HUES48 (cell line): Measurements from ENCODE around the gene MYBPH.

Source experiments
- H3K27ac ChIP-seq: one replicate; pipeline ENCODE4 v1.7.0; 2013; ENCODE audit warnings: low read depth, low read length, inconsistent platforms
- H3K27me3 ChIP-seq: 2 replicates; pipeline ENCODE4 v1.6.1; 2013; ENCODE audit warnings: mild to moderate bottlenecking, low read length; ENCODE audit not compliant: control insufficient read depth, insufficient read depth
- H3K36me3 ChIP-seq: 2 replicates; pipeline ENCODE4 v1.6.1; 2013; ENCODE audit warnings: low read length; ENCODE audit not compliant: control insufficient read depth, insufficient read depth
- H3K4me1 ChIP-seq: 2 replicates; pipeline ENCODE4 v1.6.1; 2013; ENCODE audit warnings: mild to moderate bottlenecking, low read length; ENCODE audit not compliant: control insufficient read depth, insufficient read depth
- H3K4me3 ChIP-seq: 2 replicates; pipeline ENCODE4 v1.5.1; 2013; ENCODE audit warnings: mild to moderate bottlenecking, low read depth, low read length
- H3K9ac ChIP-seq: 2 replicates; pipeline ENCODE4 v1.6.1; 2013; ENCODE audit warnings: mild to moderate bottlenecking, low read depth, low read length, moderate library complexity
- H3K9me3 ChIP-seq: 2 replicates; pipeline ENCODE4 v1.6.1; 2013; ENCODE audit warnings: low read length; ENCODE audit not compliant: control insufficient read depth, insufficient read depth

Gene MYBPH

GRCh38 chr1:203170625-203171330 is 4.8 kb downstream of the MYBPH start:
- no peaks in the 10 kb centered on the region for H3K36me3 ChIP-seq
- no peak overlapping the region for H3K27ac ChIP-seq
- H3K4me1 ChIP-seq: no peaks in the 10 kb centered on the region
- H3K9ac ChIP-seq: no peak overlapping the region
- H3K9me3 ChIP-seq: no peaks in the 10 kb centered on the region
- H3K4me3 ChIP-seq: no peak overlapping the region
- H3K27me3 ChIP-seq: no peaks in the 10 kb centered on the region

GRCh38 chr1:203169770-203170520 is 5.7 kb downstream of the MYBPH start:
- no peaks in the 10 kb centered on the region for H3K36me3 ChIP-seq
- no peak overlapping the region for H3K9ac ChIP-seq
- H3K9me3 ChIP-seq: no peaks in the 10 kb centered on the region
- H3K4me1 ChIP-seq: no peaks in the 10 kb centered on the region
- no peak overlapping the region for H3K4me3 ChIP-seq
- H3K27me3 ChIP-seq: no peaks in the 10 kb centered on the region
- H3K27ac ChIP-seq: no peak overlapping the region

- Histone ChIP-seq H3K27ac (no peak overlapping the region), H3K27me3 (no peaks in the 10 kb centered on the region), H3K36me3 (no peaks in the 10 kb centered on the region), H3K4me1 (no peaks in the 10 kb centered on the region), H3K4me3 (no peak overlapping the region), H3K9ac (no peak overlapping the region), H3K9me3 (no peaks in the 10 kb centered on the region)
Observed at GRCh38 chr1:203168991-203169390, 6.6 kb downstream of the MYBPH start.

GRCh38 chr1:203168256-203168786 is 7.3 kb downstream of the MYBPH start:
- H3K4me3 ChIP-seq: no peak overlapping the region
- H3K9me3 ChIP-seq: no peaks in the 10 kb centered on the region
- H3K9ac ChIP-seq: no peak overlapping the region
- no peaks in the 10 kb centered on the region for H3K27me3 ChIP-seq
- no peaks in the 10 kb centered on the region for H3K4me1 ChIP-seq
- no peaks in the 10 kb centered on the region for H3K36me3 ChIP-seq
- H3K27ac ChIP-seq: no peak overlapping the region

GRCh38 chr1:203167913-203168200 is 7.8 kb downstream of the MYBPH start:
- Histone ChIP-seq H3K4me3 (no peak overlapping the region), H3K9ac (no peak overlapping the region), H3K27ac (no peak overlapping the region), H3K4me1 (no peaks in the 10 kb centered on the region), H3K36me3 (no peaks in the 10 kb centered on the region), H3K27me3 (no peaks in the 10 kb centered on the region), H3K9me3 (no peaks in the 10 kb centered on the region)

- H3K27me3 ChIP-seq: no peaks in the 10 kb centered on the region
- no peaks in the 10 kb centered on the region for H3K36me3 ChIP-seq
- no peak overlapping the region for H3K27ac ChIP-seq
- H3K9me3 ChIP-seq: no peaks in the 10 kb centered on the region
- H3K4me3 ChIP-seq: no peak overlapping the region
- no peaks in the 10 kb centered on the region for H3K4me1 ChIP-seq
- H3K9ac ChIP-seq: no peak overlapping the region
Observed at GRCh38 chr1:203167026-203167912, 8.4 kb downstream of the MYBPH start.

GRCh38 chr1:203166192-203166940 is 9.3 kb downstream of the MYBPH start:
- no peaks in the 10 kb centered on the region for H3K27me3 ChIP-seq
- no peaks in the 10 kb centered on the region for H3K4me1 ChIP-seq
- H3K27ac ChIP-seq: no peak overlapping the region
- no peak overlapping the region for H3K9ac ChIP-seq
- H3K4me3 ChIP-seq: no peak overlapping the region
- H3K36me3 ChIP-seq: no peaks in the 10 kb centered on the region
- no peaks in the 10 kb centered on the region for H3K9me3 ChIP-seq

- Histone ChIP-seq H3K36me3 (no peaks in the 10 kb centered on the region), H3K27ac (no peak overlapping the region), H3K27me3 (no peaks in the 10 kb centered on the region), H3K9me3 (no peaks in the 10 kb centered on the region), H3K4me1 (no peaks in the 10 kb centered on the region), H3K4me3 (no peak overlapping the region), H3K9ac (no peak overlapping the region)
Observed at GRCh38 chr1:203165800-203166161, 9.8 kb downstream of the MYBPH start.

GRCh38 chr1:203165101-203165799 is 10.4 kb downstream of the MYBPH start:
- no peak overlapping the region for H3K27ac ChIP-seq
- no peaks in the 10 kb centered on the region for H3K4me1 ChIP-seq
- H3K36me3 ChIP-seq: no peaks in the 10 kb centered on the region
- H3K9me3 ChIP-seq: no peaks in the 10 kb centered on the region
- H3K4me3 ChIP-seq: no peak overlapping the region
- H3K9ac ChIP-seq: no peak overlapping the region
- H3K27me3 ChIP-seq: no peaks in the 10 kb centered on the region
